HG03575 (cell line): ENCODE measurements around the gene CCR6.

Source experiments
- ATAC-seq: cut with Tn5 transposase; IDR thresholded peaks from one replicate; pipeline ENCODE4 v1.9.1; 2021; ENCODE audit not compliant: unreplicated experiment, insufficient number of reproducible peaks, low FRiP score; ENCODE audit errors: extremely low read depth

Gene CCR6

DNA sequence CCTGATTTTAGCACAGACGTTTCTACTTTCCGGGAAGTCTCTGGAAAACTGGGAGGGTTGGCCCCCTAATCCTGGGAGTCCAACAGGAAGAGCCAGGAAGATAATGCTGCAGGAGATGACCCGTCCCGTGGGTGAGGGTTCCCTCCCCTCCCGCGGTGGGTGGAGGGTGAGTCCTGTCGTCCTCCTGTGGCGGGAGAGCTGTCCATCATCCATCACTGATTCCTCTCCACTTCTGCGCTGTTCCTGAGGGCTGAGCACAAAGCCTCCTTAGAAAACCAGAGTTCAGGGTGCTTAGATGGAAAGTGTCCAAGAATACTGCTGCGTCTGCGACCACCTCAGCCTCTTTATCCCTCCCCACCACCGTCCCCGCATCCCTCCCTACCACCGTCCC lies 6.1 kb upstream of the CCR6 start:
- no peak for ATAC-seq

DNA sequence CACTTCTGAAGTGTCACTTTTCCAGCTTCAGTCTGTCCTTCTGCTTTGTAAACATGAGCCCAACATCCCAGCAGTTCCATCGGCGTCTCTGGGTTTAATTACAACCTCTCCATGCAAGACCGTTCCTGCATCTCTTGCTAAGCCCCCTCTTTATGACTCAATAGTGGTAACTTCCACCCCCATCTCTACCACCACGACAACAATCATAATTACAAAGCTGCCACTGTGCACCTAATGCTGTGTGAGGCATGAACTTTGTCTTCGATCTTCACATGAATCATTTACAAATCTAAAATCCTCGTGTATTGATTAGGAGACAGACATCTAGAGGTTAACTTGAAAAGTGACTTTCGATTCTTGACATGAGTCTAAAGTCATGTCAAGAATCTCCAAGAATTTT lies 4.9 kb upstream of the CCR6 start:
- no peak for ATAC-seq

DNA sequence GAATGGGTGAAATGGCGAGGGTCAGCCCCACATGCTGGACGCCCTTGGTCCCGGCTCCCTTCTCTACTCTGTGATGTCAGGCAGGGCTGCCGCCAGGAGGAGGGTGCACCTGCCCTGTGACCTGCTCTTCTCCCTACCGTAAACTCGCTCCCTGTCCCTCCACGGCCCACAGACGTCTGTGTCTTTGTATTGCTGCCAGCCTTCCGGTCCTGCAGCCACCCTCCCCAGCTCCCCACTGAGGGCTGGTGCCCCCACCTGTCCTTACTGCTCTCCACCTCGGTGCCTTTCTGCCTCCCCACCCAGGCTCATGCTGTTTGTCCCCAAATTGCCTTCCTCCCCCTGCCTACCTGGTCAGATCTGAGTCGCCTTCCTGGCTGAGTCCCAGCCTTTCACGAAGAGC lies 4.1 kb upstream of the CCR6 start:
- no peak for ATAC-seq

DNA sequence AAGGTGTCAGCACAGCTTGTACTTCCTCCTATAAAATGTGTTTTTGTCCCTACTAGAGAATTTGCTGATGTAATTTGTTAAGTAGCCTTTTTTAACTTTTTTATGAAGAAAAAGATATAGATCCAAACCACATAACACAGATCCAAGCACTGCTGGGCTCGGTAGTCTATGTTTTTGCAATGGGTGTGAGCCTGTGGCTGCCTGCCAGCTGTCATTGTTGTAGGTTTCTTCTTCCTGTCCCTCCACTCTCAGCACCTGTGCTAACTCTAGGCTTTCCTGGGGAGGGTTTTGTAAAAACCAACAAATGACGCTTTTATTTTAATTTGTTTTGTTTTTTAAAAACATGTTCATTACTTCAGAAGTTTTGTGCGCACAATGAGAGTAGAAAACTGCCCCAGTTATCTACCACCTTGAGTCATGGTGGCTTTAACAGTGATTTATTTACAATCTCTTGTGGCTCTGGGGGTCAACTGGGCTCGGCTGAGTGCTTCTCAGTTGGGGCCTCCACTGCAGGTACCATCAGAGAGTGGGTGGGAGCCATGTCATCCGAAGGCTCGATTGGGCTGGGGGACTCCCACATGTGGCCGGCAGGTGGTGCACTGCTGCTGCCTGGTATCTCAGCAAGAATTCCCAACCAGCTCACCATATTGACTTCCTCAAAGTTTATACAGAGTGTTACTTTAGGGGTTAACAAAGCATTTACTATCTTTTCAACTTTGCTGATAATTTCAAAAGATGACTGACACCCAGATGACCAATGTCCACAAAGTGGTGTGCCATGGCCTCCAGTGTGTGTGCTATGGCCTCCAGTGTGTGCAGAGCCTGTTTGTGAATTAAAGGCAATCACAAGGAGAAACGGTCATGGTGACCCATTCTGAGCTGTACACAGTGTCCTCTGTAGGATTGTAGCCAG lies 3.0 kb upstream of the CCR6 start:
- no peak for ATAC-seq

DNA sequence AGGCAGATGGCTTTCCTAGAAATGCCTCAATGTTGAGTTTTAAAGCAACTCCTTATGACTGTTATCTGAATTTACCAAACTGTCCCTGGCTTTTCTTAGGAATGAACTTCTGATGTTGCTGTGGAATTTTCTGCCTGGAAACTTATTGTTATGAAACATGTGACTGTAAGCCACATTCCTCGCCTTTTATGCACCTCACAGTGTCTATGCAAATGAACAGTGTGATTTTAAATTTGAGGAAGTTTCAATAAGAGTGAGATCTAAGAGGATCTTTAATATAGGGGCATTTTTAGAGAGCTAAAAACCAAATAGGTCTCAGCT lies 2.4 kb upstream of the CCR6 start:
- ATAC-seq, result no peak

DNA sequence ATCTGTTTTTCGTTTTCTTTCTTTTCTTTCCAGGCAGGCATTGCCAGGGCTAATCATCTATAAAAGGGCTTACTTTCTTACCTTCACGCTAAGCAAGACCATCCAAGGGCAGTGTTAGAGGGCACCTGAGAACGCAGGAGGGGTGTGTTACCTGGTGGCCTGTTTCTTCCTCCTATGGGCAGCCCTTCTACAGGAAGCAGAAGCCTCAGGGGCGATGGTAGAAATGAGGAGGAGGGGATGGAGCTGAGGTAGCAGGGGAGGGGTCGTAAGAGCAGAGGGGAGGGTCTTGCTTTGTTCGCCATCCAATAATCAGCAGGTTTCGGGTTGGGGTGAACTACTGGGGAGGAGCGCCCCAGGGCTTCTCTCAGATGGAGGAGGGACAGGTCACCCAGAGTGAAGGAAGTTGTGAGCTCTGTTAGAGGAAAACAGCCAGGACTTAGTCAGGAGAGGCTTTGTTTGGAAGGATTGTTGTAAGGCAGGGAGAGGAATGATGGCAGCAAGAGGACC lies 1.5 kb upstream of the CCR6 start:
- ATAC-seq, result no peak

DNA sequence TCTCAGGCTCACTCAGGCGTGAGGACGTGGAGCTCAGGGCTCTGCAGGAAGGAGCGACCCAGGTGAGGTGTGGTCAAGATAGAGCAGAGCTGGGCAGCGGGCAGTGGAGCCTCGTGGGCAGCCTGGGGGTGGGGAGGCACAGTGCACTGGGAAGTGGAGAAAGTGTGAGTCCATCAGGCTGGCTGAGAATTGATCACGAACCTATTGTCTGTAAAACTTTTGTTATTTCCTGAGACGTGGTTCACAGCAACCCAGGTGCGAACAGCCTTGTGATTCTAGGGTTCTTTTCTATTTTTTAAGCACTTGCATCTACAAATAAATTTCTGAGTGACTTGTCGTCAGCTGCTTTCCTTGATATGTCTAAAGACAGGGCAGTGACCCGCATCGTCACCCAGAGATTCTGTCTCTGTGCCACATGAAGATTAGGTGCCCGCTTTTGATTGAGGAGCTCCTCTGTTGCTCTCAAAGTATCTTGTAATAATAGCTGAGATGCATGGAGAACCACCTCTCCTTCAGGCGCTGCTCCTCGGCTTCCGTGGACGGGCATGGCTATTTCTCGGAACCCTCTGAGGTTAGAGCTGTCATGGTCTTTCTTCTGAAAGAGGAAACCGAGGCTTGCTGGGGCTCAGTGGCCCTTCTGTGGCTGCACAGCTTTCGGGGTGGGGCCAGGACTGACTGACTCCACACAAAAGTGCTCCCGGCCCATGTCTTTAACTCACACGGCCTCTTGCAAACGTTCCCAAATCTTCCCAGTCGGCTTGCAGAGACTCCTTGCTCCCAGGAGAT lies 662 bp upstream of the CCR6 start:
- ATAC-seq, result no peak

DNA sequence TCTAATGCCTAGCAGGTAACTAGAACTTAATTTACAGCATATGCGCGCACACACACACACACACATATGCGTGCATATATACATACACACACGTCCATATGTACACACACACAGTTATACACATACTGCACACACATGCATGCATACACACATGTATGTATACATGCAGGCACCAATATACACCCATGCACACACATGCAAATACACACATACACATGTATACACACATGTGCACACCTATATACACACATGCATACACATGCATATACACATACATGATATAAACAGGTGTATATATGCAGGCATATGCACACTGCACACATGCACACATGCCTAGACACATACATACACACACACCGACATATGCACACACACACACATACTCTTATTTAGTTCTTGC lies 1.9 kb downstream of the CCR6 start:
- ATAC-seq, result no peak

DNA sequence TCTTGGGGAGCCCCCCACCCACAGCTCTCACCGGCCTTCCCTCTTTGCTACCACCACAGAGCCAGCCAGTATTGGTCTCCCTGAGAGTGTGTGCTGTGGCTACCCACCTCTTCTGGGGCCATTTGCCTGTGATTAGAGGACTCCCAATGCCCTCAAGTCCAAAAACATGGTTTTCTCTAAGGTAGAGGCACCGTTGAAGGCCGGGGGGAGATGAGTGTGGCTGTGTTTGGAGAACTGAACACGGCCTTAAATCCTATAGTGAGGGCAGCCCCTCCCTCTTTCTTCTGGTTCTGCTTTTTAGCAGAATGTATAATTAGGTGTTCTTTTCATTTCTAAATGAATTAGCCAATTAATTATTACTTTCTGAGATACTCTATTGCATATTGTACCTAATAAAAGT lies 2.5 kb downstream of the CCR6 start:
- no peak for ATAC-seq

DNA sequence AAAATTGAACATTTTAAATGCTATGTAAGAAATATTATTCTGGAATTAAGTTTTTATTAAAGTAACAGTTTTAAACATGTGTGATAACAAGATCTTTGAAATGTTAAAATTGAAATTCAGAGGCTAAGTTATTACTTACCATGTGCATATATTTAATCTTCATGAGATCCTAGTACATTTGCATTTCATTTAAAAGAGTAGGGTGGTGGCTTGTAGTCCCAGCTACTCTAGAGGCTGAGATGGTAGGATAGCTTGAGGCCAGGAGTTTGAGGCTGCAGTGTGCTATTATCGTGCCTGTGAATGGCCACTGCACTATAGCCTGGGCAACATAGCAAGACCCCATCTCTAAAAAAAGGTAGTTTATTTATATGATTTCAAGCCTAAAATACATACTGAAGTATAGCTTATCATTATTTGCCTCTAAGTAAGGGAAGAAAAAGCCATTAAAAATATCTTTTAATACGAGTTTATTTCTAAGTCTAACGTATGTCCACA lies 3.0 kb downstream of the CCR6 start:
- ATAC-seq, result no peak

DNA sequence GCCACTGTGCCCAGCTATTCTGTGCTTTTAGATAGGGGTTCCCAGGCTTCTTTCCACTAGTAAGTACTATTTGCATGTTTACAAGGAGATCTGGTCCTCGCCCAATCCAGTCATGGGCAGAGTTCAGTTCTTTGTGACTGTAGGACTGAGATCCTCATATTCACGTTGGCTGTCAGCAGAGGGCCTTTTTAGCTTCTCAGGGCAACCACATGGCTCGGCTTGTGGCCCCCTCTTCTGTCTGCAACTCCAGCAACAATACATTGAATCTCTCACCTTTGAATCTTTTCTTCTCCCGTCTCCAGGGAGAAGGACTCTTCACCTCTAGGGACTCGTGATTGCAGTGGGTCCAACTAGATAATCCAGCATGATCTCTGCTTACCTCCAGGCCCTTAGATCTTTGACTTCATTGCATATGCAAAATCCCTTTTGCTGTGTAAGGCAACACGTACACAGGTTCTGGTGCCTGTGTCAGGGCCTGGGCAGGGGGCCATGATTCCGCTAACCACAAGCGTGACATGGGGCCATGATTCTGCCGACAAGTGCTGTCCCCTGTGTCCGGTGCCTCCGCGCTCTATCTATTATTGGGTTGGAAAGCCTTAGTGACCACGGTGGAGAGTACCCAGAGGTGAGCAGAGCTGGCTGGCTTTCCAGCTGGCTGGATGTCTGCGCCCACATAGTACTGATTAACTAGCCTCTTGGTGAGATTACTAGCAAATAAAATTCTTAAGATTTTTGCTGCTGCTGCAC lies 5.1 kb downstream of the CCR6 start:
- no peak for ATAC-seq

DNA sequence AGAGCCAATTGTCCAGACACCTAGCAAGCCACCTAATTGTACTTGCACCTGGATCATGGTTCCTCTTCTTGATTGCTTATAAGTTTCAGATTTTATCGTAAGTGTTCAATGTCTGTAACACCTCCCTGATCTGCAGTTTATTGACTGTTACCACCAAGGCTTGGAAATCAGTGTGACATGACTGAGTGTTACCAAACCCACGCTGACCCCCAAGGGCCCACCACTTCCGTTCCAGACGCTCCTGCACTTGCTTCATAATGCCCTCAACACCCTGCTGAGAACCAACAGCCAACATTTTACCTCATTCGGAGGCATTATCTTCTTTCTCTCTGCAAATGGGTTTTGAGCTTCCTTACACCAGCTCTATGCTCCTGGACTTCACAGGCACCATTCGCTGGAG lies 6.3 kb downstream of the CCR6 start:
- ATAC-seq, result no peak

DNA sequence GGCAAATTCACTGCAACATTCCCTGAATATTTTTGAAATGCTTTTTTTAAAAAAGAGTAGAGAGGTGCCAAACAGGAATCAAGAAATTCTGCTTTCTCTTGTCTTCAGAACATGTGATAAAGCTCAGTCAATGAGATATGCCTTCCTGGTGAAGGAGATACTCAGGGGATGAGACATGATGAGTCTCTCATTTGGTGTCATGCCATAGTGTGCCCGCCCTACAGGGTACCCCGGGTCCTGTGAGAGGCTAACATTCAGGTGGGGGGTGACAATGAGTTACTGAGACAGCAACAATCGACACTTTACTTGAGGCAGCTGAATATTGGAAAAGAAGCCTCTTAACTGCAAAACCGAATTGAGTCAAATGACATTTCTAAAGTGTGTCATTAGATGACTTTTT lies 6.7 kb downstream of the CCR6 start:
- no peak for ATAC-seq

DNA sequence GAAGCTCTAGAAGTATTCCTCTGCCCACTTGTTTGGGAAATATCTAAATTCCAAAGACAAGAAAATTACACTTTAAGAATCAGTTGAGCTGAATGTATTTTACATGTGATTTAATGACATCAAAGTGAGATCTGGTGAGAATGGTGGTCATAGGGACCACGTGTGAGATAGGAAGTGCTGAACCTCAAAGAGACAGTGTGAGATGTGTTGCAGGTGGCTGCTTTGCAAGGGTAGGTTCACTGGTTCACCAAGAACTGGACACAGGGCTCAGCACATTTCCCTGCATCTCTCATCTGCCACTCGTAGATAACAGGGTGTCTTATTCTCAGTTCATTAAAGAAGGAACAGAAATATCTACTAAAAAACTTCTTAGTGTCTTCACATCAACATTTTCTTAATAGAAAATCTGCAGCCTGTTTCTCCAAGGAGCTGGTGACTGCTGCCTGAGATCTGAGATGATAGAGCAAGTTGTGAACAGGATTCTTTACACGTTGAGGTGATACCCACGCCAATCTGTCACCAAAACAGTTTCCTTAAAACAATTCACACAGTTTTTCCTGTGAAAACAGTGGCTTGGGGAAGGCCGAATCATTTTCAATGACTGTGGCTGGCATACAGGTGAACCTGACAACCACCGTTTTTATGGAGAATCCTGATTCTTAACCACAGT lies 7.2 kb downstream of the CCR6 start:
- no peak for ATAC-seq

DNA sequence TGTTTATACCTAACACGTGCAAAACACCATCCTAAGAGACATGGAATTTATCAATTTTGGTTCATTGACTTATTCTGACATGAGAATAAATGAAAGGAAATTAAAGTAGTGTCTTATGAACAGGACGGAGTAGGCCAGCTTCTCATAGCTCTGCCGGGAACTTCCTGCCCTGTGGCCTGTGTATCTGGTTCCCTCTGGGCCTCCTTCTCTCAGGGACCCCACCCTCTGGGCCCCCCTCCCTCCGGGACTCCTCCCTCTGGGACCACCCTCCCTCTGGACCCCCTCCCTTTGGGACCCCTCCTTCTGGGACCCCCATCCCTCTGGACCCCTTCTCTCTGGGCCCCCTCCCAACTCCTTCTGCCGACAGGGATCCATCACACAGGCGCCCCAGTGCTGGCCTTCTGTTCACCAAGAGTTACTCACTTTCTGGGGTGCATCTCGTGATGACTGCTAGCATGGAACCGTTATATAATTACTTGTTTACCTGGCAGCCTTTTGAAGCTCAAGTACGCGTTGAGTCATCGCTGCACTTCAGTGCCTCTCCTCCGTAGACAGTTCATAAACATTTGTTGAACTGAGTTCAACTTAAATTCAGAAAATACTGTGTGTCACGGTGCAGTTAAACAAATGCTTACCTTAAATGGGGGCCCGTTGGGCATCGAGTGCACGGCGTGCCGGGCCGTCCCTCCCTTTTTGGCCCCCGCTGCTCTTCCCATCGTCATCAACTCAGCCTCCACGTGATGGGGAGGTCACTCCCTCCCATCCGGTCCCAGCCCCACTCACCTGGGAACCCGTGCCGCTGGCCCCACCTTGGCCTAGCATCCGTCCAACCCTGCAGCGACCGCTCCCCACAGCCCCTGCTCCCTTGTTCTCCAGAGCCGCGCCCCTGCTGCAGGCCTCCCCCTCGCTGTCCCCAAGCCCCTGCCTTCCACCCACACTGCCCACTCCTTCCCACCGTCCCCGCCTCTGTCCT lies 8.1 kb downstream of the CCR6 start:
- ATAC-seq, result no peak

DNA sequence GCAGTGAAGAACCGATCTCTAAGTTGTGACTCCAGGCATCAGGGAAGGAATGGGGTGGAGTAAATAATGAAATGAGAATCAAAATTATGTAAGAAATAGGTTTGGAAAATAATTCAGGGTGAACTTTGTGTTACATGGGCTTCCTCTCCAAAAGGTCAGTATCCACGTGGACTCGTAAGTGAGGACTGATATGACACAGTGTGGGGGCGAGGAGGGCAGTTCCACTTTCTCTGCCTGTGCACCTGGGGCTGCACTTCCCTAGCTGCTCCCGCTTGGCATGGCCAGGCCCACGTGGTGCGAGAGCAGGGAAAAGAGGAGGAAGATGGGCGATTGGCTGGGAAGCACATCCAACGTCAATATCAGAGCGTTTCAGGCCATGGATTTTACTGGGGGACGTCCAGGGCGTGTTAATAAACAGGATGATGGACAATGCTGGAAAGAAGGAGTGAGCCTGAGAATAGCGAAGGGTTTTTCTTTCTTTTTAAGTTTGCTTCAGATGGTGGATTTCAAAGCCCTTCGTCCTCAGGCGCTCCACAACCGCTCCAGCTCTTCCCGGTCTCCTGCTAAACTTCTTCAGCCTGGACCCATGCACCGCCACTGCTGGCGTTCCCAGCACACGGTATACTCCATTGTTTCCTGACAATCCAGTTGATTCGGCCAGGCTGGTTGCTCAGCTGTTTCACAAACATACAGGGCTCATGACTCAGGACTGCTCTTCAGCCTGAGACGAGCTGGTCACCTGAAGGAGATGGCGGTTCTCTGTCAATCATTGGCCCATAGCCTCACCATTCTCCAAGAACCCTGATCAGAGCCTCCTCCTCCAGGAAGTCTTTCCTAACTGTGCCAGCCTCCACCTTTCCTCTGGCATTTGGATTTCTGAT lies 11.8 kb downstream of the CCR6 start:
- no peak for ATAC-seq

DNA sequence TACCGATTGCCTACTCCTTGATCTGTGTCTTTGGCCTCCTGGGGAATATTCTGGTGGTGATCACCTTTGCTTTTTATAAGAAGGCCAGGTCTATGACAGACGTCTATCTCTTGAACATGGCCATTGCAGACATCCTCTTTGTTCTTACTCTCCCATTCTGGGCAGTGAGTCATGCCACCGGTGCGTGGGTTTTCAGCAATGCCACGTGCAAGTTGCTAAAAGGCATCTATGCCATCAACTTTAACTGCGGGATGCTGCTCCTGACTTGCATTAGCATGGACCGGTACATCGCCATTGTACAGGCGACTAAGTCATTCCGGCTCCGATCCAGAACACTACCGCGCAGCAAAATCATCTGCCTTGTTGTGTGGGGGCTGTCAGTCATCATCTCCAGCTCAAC lies 13.5 kb downstream of the CCR6 start:
- ATAC-seq, result no peak
